ENCODE results near the gene GIGYF2.

DNA sequence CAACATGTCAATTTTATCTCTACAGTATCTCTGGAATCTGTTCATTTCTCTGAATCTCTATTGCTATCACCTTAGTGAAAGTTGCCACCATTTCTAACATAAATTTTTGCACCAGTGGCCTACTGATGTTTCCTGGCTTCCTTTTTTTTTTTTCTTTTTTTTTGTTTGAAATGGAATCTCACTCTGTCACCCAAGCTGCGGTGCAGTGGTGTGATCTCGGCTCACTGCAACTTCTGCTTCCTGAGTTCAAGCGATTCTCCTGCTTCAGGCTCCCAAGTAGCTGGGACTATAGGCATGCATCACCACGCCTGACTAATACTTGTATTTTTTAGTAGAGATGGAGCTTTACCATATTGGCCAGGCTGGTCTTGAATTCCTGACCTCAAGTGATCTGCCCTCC lies 44.2 kb downstream of the GIGYF2 start:
- no peak for TF ChIP-seq POLR2AphosphoS5 (IDR thresholded peaks at IDR 0.05; ENCODE audit: low read depth, low read length)
- TF ChIP-seq, protein P1, sequence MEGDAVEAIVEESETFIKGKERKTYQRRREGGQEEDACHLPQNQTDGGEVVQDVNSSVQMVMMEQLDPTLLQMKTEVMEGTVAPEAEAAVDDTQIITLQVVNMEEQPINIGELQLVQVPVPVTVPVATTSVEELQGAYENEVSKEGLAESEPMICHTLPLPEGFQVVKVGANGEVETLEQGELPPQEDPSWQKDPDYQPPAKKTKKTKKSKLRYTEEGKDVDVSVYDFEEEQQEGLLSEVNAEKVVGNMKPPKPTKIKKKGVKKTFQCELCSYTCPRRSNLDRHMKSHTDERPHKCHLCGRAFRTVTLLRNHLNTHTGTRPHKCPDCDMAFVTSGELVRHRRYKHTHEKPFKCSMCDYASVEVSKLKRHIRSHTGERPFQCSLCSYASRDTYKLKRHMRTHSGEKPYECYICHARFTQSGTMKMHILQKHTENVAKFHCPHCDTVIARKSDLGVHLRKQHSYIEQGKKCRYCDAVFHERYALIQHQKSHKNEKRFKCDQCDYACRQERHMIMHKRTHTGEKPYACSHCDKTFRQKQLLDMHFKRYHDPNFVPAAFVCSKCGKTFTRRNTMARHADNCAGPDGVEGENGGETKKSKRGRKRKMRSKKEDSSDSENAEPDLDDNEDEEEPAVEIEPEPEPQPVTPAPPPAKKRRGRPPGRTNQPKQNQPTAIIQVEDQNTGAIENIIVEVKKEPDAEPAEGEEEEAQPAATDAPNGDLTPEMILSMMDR (IDR thresholded peaks at IDR 0.05), result no peak
- TF ChIP-seq TCF7L2 (IDR thresholded peaks at IDR 0.05; ENCODE audit: low read depth, low read length), result no peak
- TF ChIP-seq SIN3A (IDR thresholded peaks at IDR 0.05; ENCODE audit: borderline replicate concordance, insufficient read depth, low read depth, low read length), result no peak
- TF ChIP-seq, protein P2, sequence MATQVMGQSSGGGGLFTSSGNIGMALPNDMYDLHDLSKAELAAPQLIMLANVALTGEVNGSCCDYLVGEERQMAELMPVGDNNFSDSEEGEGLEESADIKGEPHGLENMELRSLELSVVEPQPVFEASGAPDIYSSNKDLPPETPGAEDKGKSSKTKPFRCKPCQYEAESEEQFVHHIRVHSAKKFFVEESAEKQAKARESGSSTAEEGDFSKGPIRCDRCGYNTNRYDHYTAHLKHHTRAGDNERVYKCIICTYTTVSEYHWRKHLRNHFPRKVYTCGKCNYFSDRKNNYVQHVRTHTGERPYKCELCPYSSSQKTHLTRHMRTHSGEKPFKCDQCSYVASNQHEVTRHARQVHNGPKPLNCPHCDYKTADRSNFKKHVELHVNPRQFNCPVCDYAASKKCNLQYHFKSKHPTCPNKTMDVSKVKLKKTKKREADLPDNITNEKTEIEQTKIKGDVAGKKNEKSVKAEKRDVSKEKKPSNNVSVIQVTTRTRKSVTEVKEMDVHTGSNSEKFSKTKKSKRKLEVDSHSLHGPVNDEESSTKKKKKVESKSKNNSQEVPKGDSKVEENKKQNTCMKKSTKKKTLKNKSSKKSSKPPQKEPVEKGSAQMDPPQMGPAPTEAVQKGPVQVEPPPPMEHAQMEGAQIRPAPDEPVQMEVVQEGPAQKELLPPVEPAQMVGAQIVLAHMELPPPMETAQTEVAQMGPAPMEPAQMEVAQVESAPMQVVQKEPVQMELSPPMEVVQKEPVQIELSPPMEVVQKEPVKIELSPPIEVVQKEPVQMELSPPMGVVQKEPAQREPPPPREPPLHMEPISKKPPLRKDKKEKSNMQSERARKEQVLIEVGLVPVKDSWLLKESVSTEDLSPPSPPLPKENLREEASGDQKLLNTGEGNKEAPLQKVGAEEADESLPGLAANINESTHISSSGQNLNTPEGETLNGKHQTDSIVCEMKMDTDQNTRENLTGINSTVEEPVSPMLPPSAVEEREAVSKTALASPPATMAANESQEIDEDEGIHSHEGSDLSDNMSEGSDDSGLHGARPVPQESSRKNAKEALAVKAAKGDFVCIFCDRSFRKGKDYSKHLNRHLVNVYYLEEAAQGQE (IDR thresholded peaks at IDR 0.05; ENCODE audit: insufficient read depth in 1 of 2, low read depth in 2 of 2, low read length in 1 of 2), result no peak
